VCaP (cell line): ENCODE data around the gene P2RX6.

Experiments used
- H3K27ac ChIP-seq: fragments of 450-650 bp; 2 replicates; pipeline ENCODE4 v1.5.1; 2017
- TF ChIP-seq, protein P1 (sequence below): fragments of 450-650 bp; conservative IDR thresholded peaks from 2 replicates; pipeline ENCODE4 v1.5.1; 2017; ENCODE audit warnings: mild to moderate bottlenecking, moderate library complexity

The P2RX6 gene

DNA sequence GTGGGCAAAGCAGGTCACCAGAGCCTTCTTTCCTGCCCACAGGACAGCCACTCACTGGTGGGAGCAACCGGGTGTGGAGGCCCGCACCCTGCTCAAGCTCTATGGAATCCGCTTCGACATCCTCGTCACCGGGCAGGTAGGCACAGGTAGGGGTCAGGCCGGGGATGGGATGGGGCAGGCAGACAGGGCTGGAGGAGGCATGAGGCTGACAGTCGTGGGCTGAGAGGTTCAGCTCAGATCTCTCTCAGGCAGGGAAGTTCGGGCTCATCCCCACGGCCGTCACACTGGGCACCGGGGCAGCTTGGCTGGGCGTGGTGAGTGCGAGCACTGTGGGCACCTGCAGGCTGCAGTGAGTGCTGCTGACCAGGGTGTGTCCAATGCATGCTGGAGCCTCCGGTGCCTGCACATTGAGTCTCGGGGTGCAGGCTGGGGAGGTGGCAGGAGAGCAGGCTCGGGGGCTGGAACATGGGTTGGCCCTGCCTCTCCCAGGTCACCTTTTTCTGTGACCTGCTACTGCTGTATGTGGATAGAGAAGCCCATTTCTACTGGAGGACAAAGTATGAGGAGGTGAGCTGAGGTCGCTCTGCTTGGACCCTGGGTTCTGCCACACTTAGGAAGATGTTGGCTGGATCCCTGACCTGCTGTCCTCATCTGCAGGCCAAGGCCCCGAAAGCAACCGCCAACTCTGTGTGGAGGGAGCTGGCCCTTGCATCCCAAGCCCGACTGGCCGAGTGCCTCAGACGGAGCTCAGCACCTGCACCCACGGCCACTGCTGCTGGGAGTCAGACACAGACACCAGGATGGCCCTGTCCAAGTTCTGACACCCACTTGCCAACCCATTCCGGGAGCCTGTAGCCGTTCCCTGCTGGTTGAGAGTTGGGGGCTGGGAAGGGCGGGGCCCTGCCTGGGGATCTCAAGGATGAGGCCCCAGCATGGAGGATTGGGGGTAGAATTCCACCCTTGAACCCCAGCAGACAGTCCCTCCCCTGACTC, 11.1 kb downstream of the P2RX6 start:
- TF ChIP-seq, protein P1, sequence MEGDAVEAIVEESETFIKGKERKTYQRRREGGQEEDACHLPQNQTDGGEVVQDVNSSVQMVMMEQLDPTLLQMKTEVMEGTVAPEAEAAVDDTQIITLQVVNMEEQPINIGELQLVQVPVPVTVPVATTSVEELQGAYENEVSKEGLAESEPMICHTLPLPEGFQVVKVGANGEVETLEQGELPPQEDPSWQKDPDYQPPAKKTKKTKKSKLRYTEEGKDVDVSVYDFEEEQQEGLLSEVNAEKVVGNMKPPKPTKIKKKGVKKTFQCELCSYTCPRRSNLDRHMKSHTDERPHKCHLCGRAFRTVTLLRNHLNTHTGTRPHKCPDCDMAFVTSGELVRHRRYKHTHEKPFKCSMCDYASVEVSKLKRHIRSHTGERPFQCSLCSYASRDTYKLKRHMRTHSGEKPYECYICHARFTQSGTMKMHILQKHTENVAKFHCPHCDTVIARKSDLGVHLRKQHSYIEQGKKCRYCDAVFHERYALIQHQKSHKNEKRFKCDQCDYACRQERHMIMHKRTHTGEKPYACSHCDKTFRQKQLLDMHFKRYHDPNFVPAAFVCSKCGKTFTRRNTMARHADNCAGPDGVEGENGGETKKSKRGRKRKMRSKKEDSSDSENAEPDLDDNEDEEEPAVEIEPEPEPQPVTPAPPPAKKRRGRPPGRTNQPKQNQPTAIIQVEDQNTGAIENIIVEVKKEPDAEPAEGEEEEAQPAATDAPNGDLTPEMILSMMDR, result no peak
- H3K27ac ChIP-seq, result no peak overlapping the region

DNA sequence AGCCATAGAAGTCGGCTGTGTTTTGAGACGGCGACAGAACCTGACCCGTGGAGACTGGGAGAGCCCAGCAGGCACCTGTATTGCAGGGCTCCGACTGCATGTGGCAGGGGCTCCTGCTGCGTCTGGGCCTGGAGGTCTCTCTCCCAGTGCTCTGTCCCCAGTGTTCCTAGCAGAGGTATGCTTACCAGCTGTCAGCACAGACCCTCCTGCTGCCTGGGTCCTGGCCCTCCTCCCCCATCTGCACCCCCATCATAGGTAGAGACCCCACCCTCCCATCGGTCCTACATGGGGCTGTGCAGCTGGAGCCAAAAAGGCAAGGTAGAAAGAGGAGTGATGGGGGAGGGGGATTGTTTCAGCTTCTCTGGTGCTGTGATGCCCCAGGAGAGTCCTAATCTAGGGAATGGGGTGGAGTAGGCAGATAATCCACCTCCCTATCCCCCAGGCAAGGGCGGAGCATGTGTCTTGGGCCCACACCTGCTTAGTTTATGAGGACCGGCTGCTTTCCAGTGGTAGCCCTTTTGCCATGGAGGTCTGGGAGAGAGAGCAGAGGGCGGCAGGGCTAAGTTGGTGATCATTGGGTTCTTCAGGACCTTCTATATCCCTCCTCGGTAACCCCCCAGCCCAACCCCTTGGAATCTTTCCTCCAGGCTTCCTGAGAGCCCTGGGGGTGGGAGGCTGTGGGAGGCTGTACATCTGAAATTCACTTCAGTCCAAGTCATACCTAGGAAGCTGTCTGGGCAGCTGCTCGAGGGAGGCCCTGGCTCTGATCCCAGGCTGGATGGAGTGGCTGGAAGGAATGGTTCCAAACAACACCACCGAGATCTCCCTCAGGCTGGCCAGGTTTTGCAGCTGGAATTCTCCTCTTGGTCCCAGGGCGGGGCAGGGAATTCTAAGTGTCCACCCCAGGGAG, 12.1 kb downstream of the P2RX6 start:
- no peak overlapping the region for H3K27ac ChIP-seq
- TF ChIP-seq, protein P1, result no peak

- TF ChIP-seq, protein P1, result no peak
- H3K27ac ChIP-seq, result no peak overlapping the region
These were observed 13.6 kb downstream of the P2RX6 start for GRCh38 chr22:21028277-21029251.

GRCh38 chr22:21029486-21030025, 14.6 kb downstream of the P2RX6 start:
- no peak overlapping the region for H3K27ac ChIP-seq
- TF ChIP-seq, protein P1, result no peak

DNA sequence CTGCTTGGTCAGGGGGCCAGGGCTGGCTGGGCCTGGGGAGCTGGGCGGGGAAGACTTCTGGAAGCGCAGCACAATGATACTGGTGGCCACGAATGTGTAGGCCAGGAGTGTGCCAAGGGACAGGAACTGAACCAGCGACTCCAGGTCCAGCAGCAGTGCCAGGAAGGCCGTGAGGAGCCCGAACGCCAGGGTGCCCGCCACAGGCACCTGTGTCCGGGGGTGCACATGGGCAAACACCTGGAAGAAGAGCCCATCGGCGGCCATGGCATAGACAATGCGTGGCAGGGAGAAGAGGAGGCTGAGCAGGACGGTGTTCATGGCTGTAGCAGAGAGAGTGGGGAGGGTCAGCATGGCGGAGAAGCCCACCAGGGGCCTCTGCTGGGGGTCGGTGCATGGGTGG, 15.1 kb downstream of the P2RX6 start:
- H3K27ac ChIP-seq, result no peak overlapping the region
- TF ChIP-seq, protein P1, result no peak

GRCh38 chr22:21030621-21031544, 15.9 kb downstream of the P2RX6 start:
- TF ChIP-seq, protein P1, result no peak
- no peak overlapping the region for H3K27ac ChIP-seq
